Upper lobe of left lung (tissue), 6 donors: ENCODE results near the gene PPP6R2. TPM values are rescaled to one million over a fixed set of nuclear protein-coding genes. Genes with fewer than 3 reads are reported as not detected.

Experiments
- ATAC-seq, 2 donors: fragments of 200-7000 bp; cut with Tn5 transposase; one replicate each; pipeline ENCODE4 v1.9.1; 2022; ENCODE audit warnings: mild to moderate bottlenecking in 2 of 2, moderate library complexity in 2 of 2; ENCODE audit not compliant: low FRiP score in 2 of 2
- DNase-seq, 2 donors: peaks; one replicate each; pipeline ENCODE4 v3.0.0-alpha.2; 2019 to 2020
- H3K27ac ChIP-seq, 4 donors: fragments of 200-600 bp; sonication (generic); one replicate each; pipeline ENCODE4 v1.5.1; 2016 to 2019
- H3K27me3 ChIP-seq, 4 donors: fragments of 200-600 bp; sonication (generic); one replicate each; pipeline ENCODE4 v1.5.1; 2017 to 2019
- H3K36me3 ChIP-seq, 4 donors: fragments of 200-600 bp; sonication (generic); one replicate each; pipeline ENCODE4 v1.5.1; 2016 to 2019
- H3K4me1 ChIP-seq, 4 donors: fragments of 200-600 bp; sonication (generic); one replicate each; pipeline ENCODE4 v1.5.1; 2018 to 2019
- H3K4me3 ChIP-seq, 4 donors: fragments of 200-600 bp; sonication (generic); one replicate each; pipeline ENCODE4 v1.5.1; 2017 to 2019; ENCODE audit warnings: mild to moderate bottlenecking in 2 of 4, moderate library complexity in 1 of 4
- H3K9me3 ChIP-seq, 4 donors: fragments of 200-600 bp; sonication (generic); one replicate each; pipeline ENCODE4 v1.5.1; 2018 to 2019
- EP300 ChIP-seq, 4 donors: sonication (generic); formaldehyde crosslinking; IDR thresholded peaks; one replicate each; pipeline ENCODE4 v1.5.1; 2017; ENCODE audit warnings: antibody characterized with exemption in 4 of 4, control low read depth in 2 of 4
- POLR2A ChIP-seq, 4 donors: fragments of 450-650 bp; IDR thresholded peaks; one replicate each; pipeline ENCODE4 v1.5.1; 2016 to 2017; ENCODE audit warnings: antibody characterized with exemption in 4 of 4, mild to moderate bottlenecking in 2 of 4
- POLR2AphosphoS5 ChIP-seq, 2 donors: sonication (generic); formaldehyde crosslinking; IDR thresholded peaks; one replicate each; pipeline ENCODE4 v1.5.1; 2017; ENCODE audit warnings: antibody characterized with exemption in 2 of 2
- WGBS, 2 donors: methylation state at CpG; one replicate each; pipeline ENCODE4 v1.1.5; 2017 to 2018; 5-methylcytosine and 5-hydroxymethylcytosine counted together
- total RNA-seq, 6 donors: library from RNA; depleted of rRNA in 4 of 6; stranded (reverse); fragments of >200 nt in 4 of 6; gene quantifications; one replicate each; pipeline versions ENCODE4 v1.1.0 to v1.2.1, GENCODE V29; 2016 to 2021
- TF ChIP-seq, protein P1 (sequence below), 6 experiments: fragments of 450-650 bp in 4 of 6; fragments of 200-600 bp in 2 of 6; sonication (generic) in 2 of 6; IDR thresholded peaks; one replicate each; pipeline ENCODE4 v1.5.1; 2016 to 2019; ENCODE audit warnings: antibody characterized with exemption in 6 of 6
- donor health status: DM: no; HTN: no; CAD: no; lungs with moderate emphysema.
- donor health status: DM: no; HTN: yes; CAD: no; lungs with severe emphysema.

The PPP6R2 gene
- total RNA-seq, 6 donors from 2014 or later, result 53.0 to 264 (median 63.8) TPM

DNA sequence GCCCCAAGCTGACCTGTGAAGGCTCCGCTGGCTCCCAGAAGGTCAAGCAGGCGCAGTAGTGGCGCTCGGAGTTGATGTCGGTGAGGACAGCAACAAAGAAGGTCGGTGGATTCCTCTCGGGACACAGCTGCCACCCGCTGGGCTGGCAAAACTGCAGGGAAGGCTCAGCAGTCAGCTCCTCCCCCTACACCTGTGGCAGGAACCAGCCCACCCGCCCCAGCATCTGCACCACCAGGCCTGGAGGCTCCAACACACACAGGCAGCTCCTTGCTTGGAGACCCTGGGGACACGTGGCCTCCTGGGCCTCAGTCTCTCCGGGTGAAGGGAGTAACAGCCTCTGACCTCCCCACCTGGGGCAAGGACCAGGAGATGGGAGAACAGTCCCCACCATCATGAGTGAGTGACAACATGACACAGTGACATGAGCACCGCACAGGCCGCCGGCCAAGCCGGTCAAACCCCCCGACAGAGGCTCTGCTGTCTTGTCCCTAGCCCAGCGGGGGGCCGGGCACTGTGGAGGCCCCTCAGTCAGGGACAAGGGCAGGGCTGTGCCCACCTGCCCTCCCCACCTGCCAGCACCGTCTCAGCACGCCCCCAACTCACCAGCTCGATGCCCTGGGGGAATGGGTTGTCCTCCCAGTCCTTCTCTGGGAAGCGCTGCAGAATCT is 124.8 kb downstream of the PPP6R2 start:
- Histone ChIP-seq H3K4me3 (no peak overlapping the region), H3K36me3 (peaks cover 34 to 54% (median 54%) of the 10 kb centered on the region in 4 donors), H3K9me3 (no peaks in the 10 kb centered on the region), H3K4me1 (peaks cover 33 to 44% (median 36%) of the 10 kb centered on the region in 4 donors), H3K27ac (no peak overlapping the region), H3K27me3 (no peaks in the 10 kb centered on the region)
- ATAC-seq (no peak), DNase-seq (peak in 1 of 2 donors; percentile 83)
- WGBS, 2 donors, result 84 to 95% methylated on average over 7 to 19 of the region's 22 CpGs
- TF ChIP-seq, protein P1, sequence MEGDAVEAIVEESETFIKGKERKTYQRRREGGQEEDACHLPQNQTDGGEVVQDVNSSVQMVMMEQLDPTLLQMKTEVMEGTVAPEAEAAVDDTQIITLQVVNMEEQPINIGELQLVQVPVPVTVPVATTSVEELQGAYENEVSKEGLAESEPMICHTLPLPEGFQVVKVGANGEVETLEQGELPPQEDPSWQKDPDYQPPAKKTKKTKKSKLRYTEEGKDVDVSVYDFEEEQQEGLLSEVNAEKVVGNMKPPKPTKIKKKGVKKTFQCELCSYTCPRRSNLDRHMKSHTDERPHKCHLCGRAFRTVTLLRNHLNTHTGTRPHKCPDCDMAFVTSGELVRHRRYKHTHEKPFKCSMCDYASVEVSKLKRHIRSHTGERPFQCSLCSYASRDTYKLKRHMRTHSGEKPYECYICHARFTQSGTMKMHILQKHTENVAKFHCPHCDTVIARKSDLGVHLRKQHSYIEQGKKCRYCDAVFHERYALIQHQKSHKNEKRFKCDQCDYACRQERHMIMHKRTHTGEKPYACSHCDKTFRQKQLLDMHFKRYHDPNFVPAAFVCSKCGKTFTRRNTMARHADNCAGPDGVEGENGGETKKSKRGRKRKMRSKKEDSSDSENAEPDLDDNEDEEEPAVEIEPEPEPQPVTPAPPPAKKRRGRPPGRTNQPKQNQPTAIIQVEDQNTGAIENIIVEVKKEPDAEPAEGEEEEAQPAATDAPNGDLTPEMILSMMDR (IDR thresholded peaks at IDR 0.05), result no peak
- TF ChIP-seq POLR2A (IDR thresholded peaks at IDR 0.05) (no peak), POLR2AphosphoS5 (IDR thresholded peaks at IDR 0.05) (no peak), EP300 (IDR thresholded peaks at IDR 0.05) (no peak)

DNA sequence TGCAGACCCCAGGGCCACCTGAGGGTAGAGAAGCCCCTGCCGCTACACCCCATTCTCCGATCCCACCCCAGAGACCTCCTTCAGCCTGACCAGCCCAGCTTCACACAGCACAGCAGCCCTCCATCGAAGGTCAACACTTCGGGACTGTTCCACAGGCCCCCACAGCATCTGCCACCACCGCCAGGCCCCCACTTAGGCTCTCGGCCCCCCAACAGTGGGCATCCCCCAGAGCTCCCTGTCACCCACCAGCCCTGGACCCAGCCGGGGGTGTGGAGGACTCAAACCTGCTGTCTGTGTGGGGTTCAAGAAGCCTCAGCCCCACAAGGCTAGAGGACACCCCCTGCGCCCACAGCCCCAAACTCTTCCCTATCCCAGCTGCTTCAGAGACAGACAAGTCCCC is 125.5 kb downstream of the PPP6R2 start:
- WGBS, 2 donors, result 90 to 96% methylated on average over 7 to 8 of the region's 8 CpGs
- TF ChIP-seq, protein P1 (IDR thresholded peaks at IDR 0.05), result no peak
- no peak for TF ChIP-seq POLR2AphosphoS5 (IDR thresholded peaks at IDR 0.05)
- no peak for TF ChIP-seq EP300 (IDR thresholded peaks at IDR 0.05)
- TF ChIP-seq POLR2A (IDR thresholded peaks at IDR 0.05), result no peak
- H3K4me1 ChIP-seq, result peaks cover 41 to 52% (median 44%) of the 10 kb centered on the region in 4 donors
- no peaks in the 10 kb centered on the region for H3K9me3 ChIP-seq
- no peaks in the 10 kb centered on the region for H3K27me3 ChIP-seq
- H3K27ac ChIP-seq, result peak overlapping the region in 3 of 4 donors; percentile 18 to 65 (median 48)
- peaks cover 27 to 47% (median 46%) of the 10 kb centered on the region in 4 donors for H3K36me3 ChIP-seq
- no peak overlapping the region for H3K4me3 ChIP-seq
- DNase-seq (peak in 1 of 2 donors; percentile 58), ATAC-seq (no peak)

DNA sequence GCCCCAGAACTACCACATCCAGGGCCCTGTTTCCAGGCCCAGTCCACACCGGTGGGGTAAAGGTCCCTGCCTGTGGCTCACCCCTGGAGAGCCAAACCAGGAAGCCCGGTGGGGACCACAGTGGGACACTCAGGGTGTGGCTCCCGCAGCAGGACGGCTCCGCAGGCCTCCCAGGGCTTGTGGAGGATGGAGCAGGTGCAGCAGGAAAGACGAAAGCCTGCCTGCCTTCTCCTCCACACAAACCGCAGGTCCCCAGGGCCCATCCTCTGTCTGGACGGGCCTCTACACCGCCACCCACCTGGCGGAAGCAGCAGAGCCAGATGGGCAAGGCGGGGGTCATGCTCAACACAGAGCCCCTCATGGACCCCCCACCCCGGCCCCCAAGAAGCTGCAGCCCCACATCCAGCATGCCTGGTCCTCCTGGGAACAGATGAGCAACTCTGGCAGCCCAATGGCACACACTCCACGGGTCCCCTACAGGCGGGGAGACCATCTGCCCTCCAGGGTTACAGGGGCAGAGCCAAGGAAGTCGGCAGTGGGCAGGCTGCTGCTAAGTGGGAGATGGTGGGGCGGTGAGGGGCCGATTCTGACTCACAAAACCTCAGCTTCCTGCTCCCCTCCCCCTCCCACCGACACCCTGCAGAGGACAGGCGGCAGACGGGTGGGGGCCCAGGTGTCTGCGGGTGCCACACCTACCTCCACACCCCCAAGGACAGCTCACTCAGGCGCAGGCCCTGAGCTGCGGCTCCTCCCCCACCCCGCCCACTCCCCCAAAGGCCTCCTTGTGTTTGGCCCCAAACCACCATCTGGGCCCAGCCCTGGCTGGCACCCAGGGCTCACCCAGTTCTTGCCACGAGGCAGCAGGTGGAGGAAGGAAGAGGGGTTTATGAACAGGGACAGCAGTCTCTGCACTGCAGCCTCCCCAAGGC is 126.5 kb downstream of the PPP6R2 start:
- H3K4me1 ChIP-seq, result peaks cover 45 to 59% (median 49%) of the 10 kb centered on the region in 4 donors
- peak; percentile 18 to 63 for ATAC-seq
- H3K4me3 ChIP-seq, result no peak overlapping the region
- peak; percentile 83 to 89 for DNase-seq
- peak in 1 of 2 donors; percentile 29 for TF ChIP-seq POLR2AphosphoS5 (IDR thresholded peaks at IDR 0.05)
- peak in 1 of 4 donors; percentile 19 for TF ChIP-seq POLR2A (IDR thresholded peaks at IDR 0.05)
- TF ChIP-seq, protein P1 (IDR thresholded peaks at IDR 0.05), result no peak
- TF ChIP-seq EP300 (IDR thresholded peaks at IDR 0.05), result no peak
- H3K27me3 ChIP-seq, result no peaks in the 10 kb centered on the region
- WGBS, 2 donors, result 41% methylated on average over 7 to 23 of the region's 25 CpGs
- H3K27ac ChIP-seq, result peak overlapping the region; percentile 18 to 65 (median 34)
- peaks cover 17 to 36% (median 36%) of the 10 kb centered on the region in 4 donors for H3K36me3 ChIP-seq
- no peaks in the 10 kb centered on the region for H3K9me3 ChIP-seq

- Histone ChIP-seq H3K27me3 (no peaks in the 10 kb centered on the region), H3K4me1 (peaks cover 48 to 64% (median 53%) of the 10 kb centered on the region in 4 donors), H3K27ac (peak overlapping the region in 3 of 4 donors; percentile 22 to 65 (median 50)), H3K36me3 (peaks cover 17 to 28% (median 28%) of the 10 kb centered on the region in 4 donors), H3K9me3 (no peaks in the 10 kb centered on the region), H3K4me3 (no peak overlapping the region)
- DNase-seq (no peak), ATAC-seq (no peak)
- 70 to 74% methylated on average over 3 to 6 of the region's 6 CpGs for WGBS, 2 donors
- no peak for TF ChIP-seq POLR2A (IDR thresholded peaks at IDR 0.05)
- no peak for TF ChIP-seq POLR2AphosphoS5 (IDR thresholded peaks at IDR 0.05)
- TF ChIP-seq EP300 (IDR thresholded peaks at IDR 0.05), result no peak
- TF ChIP-seq, protein P1 (IDR thresholded peaks at IDR 0.05), result no peak
Observed at GRCh38 chr22:50470491-50470890, 127.4 kb downstream of the PPP6R2 start.
